Chondrocyte (in vitro differentiated cells): Measurements from ENCODE around the gene SPSB4. TPM values are rescaled to one million over a fixed set of nuclear protein-coding genes. Genes with fewer than 3 reads are reported as not detected.

ENCODE experiments used
- DNase-seq: peaks from one replicate; pipeline ENCODE4 v3.0.0; 2021; ENCODE audit warnings: mixed read lengths, low spot score
- H3K27ac Mint-ChIP-seq: one replicate; pipeline ENCODE4 v1.8.0; 2021; ENCODE audit warnings: mild to moderate bottlenecking, moderate library complexity, mixed read lengths; ENCODE audit not compliant: unreplicated experiment
- H3K27me3 Mint-ChIP-seq: 2 replicates; pipeline ENCODE4 v1.8.0; 2021; ENCODE audit warnings: low read depth, mixed read lengths
- H3K36me3 Mint-ChIP-seq: 2 replicates; pipeline ENCODE4 v1.8.0; 2021; ENCODE audit warnings: low read depth, mixed read lengths
- H3K4me1 Mint-ChIP-seq: 2 replicates; pipeline ENCODE4 v1.8.0; 2021; ENCODE audit warnings: low read depth, mild to moderate bottlenecking, mixed read lengths
- H3K4me3 Mint-ChIP-seq: one replicate; pipeline ENCODE4 v1.8.0; 2021; ENCODE audit warnings: mild to moderate bottlenecking, moderate library complexity, mixed read lengths; ENCODE audit not compliant: unreplicated experiment
- H3K9me3 Mint-ChIP-seq: 2 replicates; pipeline ENCODE4 v1.8.0; 2021; ENCODE audit warnings: low read depth, mixed read lengths
- CTCF ChIP-seq: fragments of 200-600 bp; sonication (generic); IDR thresholded peaks from 2 replicates; pipeline ENCODE4 v1.5.0; 2021; ENCODE audit warnings: antibody characterized with exemption, mild to moderate bottlenecking, moderate library complexity
- total RNA-seq: library from RNA; stranded (reverse); gene quantifications from 3 replicates; pipeline ENCODE4 v1.2.1, GENCODE V29; 2021

The SPSB4 gene
- total RNA-seq, 1 donor from 2014 or later: 1.9 TPM

GRCh38 chr3:141093397-141093796, 42.2 kb downstream of the SPSB4 start:
- Mint-ChIP-seq H3K36me3 (no peaks in the 10 kb centered on the region), H3K4me1 (peaks cover 28% of the 10 kb centered on the region), H3K9me3 (no peaks in the 10 kb centered on the region), H3K4me3 (no peak overlapping the region), H3K27me3 (no peaks in the 10 kb centered on the region), H3K27ac (no peak overlapping the region)
- peak; percentile 42 for DNase-seq
- no peak for TF ChIP-seq CTCF

- H3K4me3 Mint-ChIP-seq: no peak overlapping the region
- no peaks in the 10 kb centered on the region for H3K27me3 Mint-ChIP-seq
- no peak for TF ChIP-seq CTCF
- H3K36me3 Mint-ChIP-seq: no peaks in the 10 kb centered on the region
- H3K27ac Mint-ChIP-seq: peak overlapping the region; percentile 74
- H3K9me3 Mint-ChIP-seq: no peaks in the 10 kb centered on the region
- peak; percentile 72 for DNase-seq
- peaks cover 28% of the 10 kb centered on the region for H3K4me1 Mint-ChIP-seq
These were observed 43.0 kb downstream of the SPSB4 start for GRCh38 chr3:141093971-141094684.

GRCh38 chr3:141094790-141095545, 43.8 kb downstream of the SPSB4 start:
- no peak for TF ChIP-seq CTCF
- peaks cover 28% of the 10 kb centered on the region for H3K4me1 Mint-ChIP-seq
- peak; percentile 63 for DNase-seq
- no peaks in the 10 kb centered on the region for H3K27me3 Mint-ChIP-seq
- H3K27ac Mint-ChIP-seq: peak overlapping the region; percentile 74
- no peaks in the 10 kb centered on the region for H3K36me3 Mint-ChIP-seq
- peak overlapping the region; percentile 64 for H3K4me3 Mint-ChIP-seq
- H3K9me3 Mint-ChIP-seq: no peaks in the 10 kb centered on the region

- no peaks in the 10 kb centered on the region for H3K36me3 Mint-ChIP-seq
These were observed 44.4 kb downstream of the SPSB4 start for GRCh38 chr3:141095546-141095937.

More at GRCh38 chr3:141095546-141095937, 44.4 kb downstream of the SPSB4 start:
- peak overlapping the region; percentile 70 for H3K27ac Mint-ChIP-seq
- TF ChIP-seq CTCF: no peak
- H3K4me1 Mint-ChIP-seq: peaks cover 28% of the 10 kb centered on the region
- peak; percentile 25 for DNase-seq
- H3K9me3 Mint-ChIP-seq: peaks cover 3% of the 10 kb centered on the region
- H3K27me3 Mint-ChIP-seq: no peaks in the 10 kb centered on the region
- no peak overlapping the region for H3K4me3 Mint-ChIP-seq
